HG03439 (cell line): ENCODE data around the gene SCARF1.

ENCODE experiments used
- ATAC-seq: cut with Tn5 transposase; IDR thresholded peaks from one replicate; pipeline ENCODE4 v1.9.1; 2021; ENCODE audit warnings: mild to moderate bottlenecking, moderate library complexity; ENCODE audit not compliant: unreplicated experiment

Gene SCARF1

GRCh38 chr17:1629504-1630310 lies 15.8 kb downstream of the SCARF1 start:
- ATAC-seq: no peak

- ATAC-seq: peak; percentile 62
Observed at GRCh38 chr17:1628856-1629503, 16.6 kb downstream of the SCARF1 start.

DNA sequence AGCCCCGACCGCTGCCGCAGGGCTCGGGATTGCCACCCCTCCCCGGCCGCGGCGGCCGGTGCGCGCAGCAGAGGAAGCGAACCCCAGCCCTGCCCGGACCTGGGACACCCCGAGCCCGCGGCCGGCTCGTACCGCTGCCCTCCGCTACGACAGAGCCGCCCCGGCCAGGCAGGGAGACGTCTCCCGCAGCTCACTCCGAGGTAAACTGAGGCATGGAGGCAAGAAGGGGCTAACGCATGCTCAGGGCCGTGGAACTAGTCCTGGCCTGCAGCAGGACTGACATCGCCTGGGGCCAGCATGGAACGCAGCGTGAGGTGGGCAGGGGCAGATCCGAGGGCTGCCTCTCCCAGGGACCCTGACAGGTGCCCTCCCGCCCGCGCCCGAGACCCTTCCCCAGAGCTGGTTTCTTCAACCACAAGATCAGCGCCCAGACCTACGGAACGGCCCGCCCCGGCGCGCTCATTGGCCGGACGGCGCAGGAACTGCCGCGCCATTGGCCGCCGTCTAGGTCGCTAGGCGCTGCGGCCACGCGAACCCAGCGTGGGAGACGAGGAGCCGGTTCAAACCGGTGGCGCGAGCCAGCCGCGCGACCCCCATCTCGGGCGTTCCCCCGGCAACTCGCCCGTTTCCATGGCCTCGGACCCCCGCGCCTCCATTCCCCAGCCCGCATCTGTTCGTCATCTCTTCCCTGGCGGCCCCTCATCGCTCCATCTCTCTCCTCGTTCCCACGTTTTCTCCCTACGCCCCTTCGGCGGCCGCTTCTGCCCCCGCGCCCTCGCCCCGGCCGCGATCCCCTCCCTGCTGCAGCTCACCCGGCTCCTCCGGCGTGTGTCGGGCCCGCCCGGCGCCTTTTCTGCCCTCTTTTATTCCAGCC lies 17.3 kb downstream of the SCARF1 start, which contains the start of gene SLC43A2:
Gene SLC43A2 (minus strand): TSS at position 853 of the 874 bp plus-strand sequence. CDS start 960 bp downstream, outside the sequence.
- ATAC-seq: peak; percentile 55

DNA sequence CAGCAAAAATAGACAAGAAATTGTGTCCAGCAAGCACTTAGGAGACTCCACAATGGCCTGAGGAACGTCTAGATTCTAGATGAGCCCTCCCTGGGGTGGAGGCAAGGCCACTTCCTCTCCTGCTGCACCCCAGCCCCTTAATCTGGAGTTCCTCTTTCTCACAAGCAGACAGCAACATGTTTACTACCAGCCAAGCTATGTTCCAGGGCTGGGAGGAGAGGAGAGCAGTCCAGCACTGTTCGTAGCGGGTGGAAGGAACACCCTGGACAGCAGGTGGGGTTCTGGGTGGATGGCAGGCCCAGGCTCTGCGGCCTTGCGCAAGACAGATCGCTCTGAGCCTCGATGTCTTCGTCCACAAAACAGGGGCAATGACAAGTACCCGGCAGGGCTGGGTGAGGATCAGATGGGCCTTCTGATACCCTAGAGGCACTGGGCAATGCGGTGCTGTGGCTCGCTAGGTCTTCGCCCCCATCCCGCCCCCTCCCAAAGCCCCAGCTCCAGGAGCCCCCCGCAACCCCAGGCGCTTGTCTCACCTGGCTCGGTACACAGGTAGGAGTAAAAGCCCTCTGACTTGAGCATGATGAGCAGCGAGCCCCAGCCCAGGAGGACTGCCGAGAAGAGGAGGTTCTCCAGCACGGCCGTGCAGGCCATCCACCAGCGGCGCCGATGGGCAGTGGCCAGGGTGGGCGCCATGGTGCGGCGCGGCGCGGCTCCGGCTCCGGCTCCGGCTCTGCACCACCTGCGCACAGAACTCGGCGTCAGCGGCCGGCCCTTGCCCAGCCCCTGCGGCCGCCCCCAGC lies 18.1 kb downstream of the SCARF1 start:
- no peak for ATAC-seq

DNA sequence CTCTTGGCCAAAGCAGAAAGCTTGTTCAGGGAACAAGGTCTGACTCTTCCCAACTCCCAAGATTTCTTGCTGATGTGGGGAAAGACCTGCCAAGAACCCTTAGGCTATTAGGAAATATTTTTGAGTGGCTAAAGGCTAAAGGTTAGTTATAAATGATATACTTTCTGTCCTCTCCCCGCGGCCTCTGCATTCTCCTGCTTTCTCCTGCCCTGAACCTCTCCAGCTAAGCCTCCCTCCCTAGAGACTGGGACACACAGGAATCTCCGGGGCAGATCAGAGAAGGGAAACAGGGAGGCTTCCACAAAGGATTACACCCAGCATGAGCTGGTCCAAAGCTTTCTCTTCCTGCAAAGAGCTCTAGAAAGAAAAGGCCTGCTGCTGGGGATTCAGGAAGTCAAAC lies 19.2 kb downstream of the SCARF1 start:
- ATAC-seq: no peak

GRCh38 chr17:1625581-1625980 lies 20.0 kb downstream of the SCARF1 start:
- no peak for ATAC-seq

DNA sequence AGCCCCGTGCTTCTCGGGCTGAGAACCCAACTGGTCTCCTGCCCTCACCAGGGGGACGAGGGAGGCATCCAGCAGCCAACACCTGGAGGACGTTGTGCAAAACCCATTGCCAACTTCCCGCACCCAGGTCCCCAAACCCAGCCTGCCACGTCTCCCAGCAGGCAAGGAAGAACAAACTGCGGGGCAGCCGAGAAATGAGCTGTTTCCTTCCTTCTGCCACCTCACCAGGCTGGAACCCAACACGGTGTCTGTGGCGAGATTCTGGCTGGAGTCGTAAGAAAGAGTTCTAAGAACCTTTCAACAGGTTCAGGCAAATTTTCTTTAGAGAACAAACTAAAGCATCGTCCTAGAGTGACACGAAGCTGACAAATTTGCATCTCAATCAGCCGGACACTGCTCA lies 20.5 kb downstream of the SCARF1 start:
- ATAC-seq: no peak

- no peak for ATAC-seq
Observed at GRCh38 chr17:1624650-1625049, 20.9 kb downstream of the SCARF1 start.

GRCh38 chr17:1623057-1623630 lies 22.4 kb downstream of the SCARF1 start:
- no peak for ATAC-seq

DNA sequence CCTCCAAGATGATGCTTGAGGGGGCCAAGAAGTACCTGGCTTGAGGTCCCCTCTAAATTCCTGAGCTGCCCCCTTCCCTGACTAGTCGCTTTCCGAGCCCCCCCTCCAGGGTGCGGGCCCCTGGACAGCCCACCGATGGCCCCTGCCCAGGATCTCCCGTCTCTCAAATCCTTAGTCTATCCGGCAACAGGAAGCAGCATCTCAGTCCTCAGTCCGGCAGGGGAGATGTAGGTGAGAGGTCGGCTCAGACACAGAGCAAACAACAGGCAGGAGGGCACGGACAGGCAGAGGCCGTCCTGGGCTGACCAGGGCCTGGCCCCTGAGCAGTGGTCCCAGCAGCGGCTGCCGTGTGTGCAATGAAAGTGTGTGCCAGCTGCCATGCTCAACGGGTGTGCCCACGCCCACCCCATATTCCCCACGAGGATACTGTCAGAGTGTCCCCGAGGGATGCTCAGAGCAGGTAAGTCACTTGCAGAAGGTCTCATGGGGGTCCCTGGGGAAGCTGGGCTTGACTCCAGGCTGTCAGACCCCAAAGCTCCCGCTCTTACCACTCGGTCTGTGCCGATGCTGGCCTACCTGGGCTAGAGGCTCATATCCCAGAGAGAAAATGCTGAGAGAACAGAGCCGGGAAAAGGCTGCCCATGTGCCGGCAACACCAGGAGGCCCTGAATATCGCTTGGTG lies 24.1 kb downstream of the SCARF1 start:
- ATAC-seq: no peak

DNA sequence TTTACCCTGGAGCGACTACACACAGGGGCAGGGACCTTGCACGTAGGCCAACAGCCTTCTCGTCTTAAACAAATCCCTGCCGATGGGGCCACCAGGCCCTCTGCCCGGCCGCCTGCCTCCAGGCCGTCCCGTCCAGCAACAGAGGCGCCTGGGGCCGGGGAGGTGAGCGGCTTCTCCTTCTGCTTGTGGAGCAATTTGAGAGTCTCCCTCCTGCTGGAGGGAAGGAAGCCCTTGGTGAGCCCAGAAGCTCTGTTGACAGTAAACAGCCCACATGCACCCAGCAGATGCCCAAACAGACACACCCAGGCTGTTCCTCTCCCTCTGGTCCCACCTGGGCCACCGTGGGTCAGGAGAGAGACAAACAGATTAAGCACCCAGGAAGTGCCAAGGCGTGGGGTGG lies 25.0 kb downstream of the SCARF1 start:
- ATAC-seq: no peak

- ATAC-seq: no peak
Observed at GRCh38 chr17:1617620-1618174, 27.8 kb downstream of the SCARF1 start.

DNA sequence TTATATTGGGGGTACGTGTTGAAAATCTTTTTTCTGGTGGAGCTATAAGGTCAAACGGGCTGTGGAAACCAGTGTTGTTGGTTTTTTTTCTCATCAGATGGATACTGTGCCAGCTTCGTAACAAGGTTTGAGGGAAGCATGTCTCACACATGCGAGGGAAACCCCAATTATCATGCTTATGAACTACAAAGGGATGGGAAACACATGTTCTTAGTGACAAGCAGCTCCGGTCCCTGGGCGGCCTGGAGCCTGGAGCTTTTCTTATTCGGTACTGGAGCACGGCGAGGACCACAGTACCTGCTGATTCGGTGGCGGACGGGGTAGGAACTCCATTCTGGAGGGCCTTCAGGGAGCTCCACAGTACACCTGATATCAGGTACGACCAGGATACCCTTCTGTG lies 29.4 kb downstream of the SCARF1 start:
- no peak for ATAC-seq

DNA sequence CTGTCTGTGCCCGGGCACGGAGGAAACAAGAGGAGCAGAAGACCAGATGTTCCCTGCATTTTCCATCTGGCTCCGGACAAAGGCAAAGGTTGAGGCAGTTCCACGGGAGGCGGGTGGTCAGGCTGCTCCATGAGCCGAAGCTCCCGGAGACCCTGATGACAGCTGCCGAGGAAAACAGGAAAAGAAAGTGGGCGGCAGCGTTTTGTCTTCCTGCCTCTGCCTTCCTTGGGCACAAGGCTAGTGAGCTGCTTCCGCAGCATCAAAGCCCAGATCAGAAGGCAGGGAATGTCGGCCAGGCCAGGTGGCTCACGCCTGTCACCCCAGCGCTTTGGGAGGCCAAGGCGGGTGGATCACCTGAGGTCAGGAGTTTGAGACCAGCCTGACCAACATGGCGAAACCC lies 33.1 kb downstream of the SCARF1 start:
- ATAC-seq: no peak

- ATAC-seq: no peak
Observed at GRCh38 chr17:1611715-1612114, 33.8 kb downstream of the SCARF1 start.

DNA sequence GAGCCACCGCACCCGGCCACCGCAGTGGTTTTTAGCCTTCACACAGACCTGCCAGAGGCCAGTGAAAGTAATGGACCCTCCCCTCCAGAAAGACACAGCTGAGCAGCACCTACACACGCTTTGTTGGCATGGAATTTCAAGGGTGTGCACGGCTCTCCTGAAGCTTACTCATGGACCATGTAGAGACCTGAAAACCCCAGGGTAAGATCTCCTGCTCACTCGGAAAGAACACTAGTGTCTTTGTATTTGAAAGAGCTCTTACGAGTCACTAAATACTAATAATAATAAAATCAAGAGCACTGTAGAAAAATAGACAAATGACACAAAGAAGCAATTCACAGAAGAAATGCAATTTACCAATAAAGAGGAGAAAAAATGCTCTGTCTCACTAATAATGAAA lies 36.9 kb downstream of the SCARF1 start:
- ATAC-seq: no peak

DNA sequence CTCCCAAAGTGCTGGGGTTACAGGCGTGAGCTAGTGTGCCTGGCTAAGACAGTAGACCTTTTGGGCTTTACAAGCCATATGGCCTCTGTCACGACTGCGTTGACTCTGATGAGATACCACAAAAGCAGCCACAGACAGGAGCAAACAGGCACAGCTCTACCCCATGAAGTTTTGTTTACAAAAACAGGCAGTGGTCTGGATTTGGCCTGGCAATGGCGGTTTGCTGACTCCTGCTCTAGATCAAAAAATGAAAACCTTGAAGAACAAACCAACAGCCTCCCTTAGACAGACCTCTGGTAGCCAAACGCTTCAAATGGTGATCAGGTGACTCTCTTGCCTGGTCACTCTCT lies 37.6 kb downstream of the SCARF1 start:
- ATAC-seq: no peak

DNA sequence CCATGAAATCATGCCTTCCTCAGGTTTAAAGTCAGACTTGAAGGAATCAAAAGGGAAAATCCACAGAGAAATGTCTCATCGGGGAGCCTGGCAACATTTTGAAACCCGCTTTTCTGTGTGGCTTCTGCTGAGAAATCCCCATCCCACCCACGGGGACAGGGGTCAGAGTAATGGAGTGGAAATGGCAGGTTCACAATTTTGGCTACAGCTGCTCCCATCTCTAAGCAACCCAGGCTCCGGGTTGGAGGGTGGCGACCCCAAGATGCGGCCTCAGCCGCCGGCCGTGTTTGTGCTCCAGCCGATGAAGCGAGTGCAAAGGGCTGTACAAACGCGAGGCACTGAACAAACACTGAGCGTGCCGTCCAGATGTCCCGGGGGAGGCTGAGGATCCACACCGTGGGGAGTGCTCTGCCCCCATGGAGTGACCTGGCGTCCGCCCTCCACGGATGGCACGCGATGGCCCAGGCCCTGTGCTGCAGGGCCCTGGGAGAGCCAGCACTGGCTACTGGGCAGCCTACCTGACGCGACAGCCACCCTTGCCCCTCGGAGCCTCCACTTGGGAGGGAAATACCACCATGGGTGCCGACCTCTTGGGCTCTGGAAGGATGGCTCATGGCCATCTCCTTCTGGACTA lies 39.1 kb downstream of the SCARF1 start:
- peak; percentile 34 for ATAC-seq
